HG02759 (cell line): ENCODE measurements around the gene RBMS1.
"Not testable (repeated sequence)": the region's sequence is repeated elsewhere in the genome, so short reads cannot be mapped to it uniquely, and the experiment has no call there.

Experiments
- ATAC-seq: cut with Tn5 transposase; IDR thresholded peaks from one replicate; pipeline ENCODE4 v1.9.1; 2021; ENCODE audit warnings: mild to moderate bottlenecking, moderate library complexity; ENCODE audit not compliant: unreplicated experiment

Gene RBMS1

GRCh38 chr2:160367139-160367538 lies 126.5 kb downstream of the RBMS1 start:
- not testable (repeated sequence) for ATAC-seq

- ATAC-seq: no peak
Observed at GRCh38 chr2:160366474-160366873, 127.1 kb downstream of the RBMS1 start.

GRCh38 chr2:160365716-160366367 lies 127.8 kb downstream of the RBMS1 start:
- no peak for ATAC-seq

- no peak for ATAC-seq
Observed at GRCh38 chr2:160364364-160364763, 129.2 kb downstream of the RBMS1 start.

- no peak for ATAC-seq
Observed at GRCh38 chr2:160363961-160364360, 129.6 kb downstream of the RBMS1 start.

GRCh38 chr2:160363055-160363454 lies 130.6 kb downstream of the RBMS1 start:
- ATAC-seq: no peak

- ATAC-seq: no peak
Observed at GRCh38 chr2:160362541-160362940, 131.1 kb downstream of the RBMS1 start.

GRCh38 chr2:160362018-160362417 lies 131.6 kb downstream of the RBMS1 start:
- no peak for ATAC-seq

- ATAC-seq: no peak
Observed at GRCh38 chr2:160360089-160360757, 133.4 kb downstream of the RBMS1 start.

- ATAC-seq: no peak
Observed at GRCh38 chr2:160358046-160358445, 135.6 kb downstream of the RBMS1 start.

GRCh38 chr2:160356485-160356884 lies 137.1 kb downstream of the RBMS1 start:
- no peak for ATAC-seq

- no peak for ATAC-seq
Observed at GRCh38 chr2:160355080-160355479, 138.5 kb downstream of the RBMS1 start.

GRCh38 chr2:160354677-160355076 lies 138.9 kb downstream of the RBMS1 start:
- ATAC-seq: no peak

GRCh38 chr2:160353813-160354212 lies 139.8 kb downstream of the RBMS1 start:
- ATAC-seq: no peak

- no peak for ATAC-seq
Observed at GRCh38 chr2:160353166-160353565, 140.4 kb downstream of the RBMS1 start.

GRCh38 chr2:160352500-160352899 lies 141.1 kb downstream of the RBMS1 start:
- no peak for ATAC-seq

- ATAC-seq: no peak
Observed at GRCh38 chr2:160351956-160352355, 141.7 kb downstream of the RBMS1 start.

- no peak for ATAC-seq
Observed at GRCh38 chr2:160349306-160349705, 144.3 kb downstream of the RBMS1 start.

- no peak for ATAC-seq
Observed at GRCh38 chr2:160347269-160347863, 146.2 kb downstream of the RBMS1 start.

GRCh38 chr2:160345071-160345764 lies 148.4 kb downstream of the RBMS1 start:
- no peak for ATAC-seq

GRCh38 chr2:160343404-160343803 lies 150.2 kb downstream of the RBMS1 start:
- no peak for ATAC-seq

- no peak for ATAC-seq
Observed at GRCh38 chr2:160339726-160340125, 153.9 kb downstream of the RBMS1 start.
